ENCODE measurements around the gene SEC14L2.

SEC14L2 gene

GRCh38 chr22:30396871-30397655, at the start of gene SEC14L2:
SEC14L2 (plus strand) TSS chr22:30397018; CDS start chr22:30397117, 99 bp downstream.
- peak; percentile 70 to 79 for DNase-seq

GRCh38 chr22:30347255-30347892, 49.4 kb upstream of the SEC14L2 start:
- no peak for DNase-seq

GRCh38 chr22:30348404-30348803, 48.4 kb upstream of the SEC14L2 start:
- no peak for DNase-seq

- DNase-seq, result no peak
Measured at GRCh38 chr22:30348809-30349208, 48.0 kb upstream of the SEC14L2 start.

GRCh38 chr22:30351226-30351625, 45.6 kb upstream of the SEC14L2 start:
- no peak for DNase-seq

- DNase-seq, result no peak
Measured at GRCh38 chr22:30354644-30355043, 42.2 kb upstream of the SEC14L2 start.

GRCh38 chr22:30356449-30357235, 40.2 kb upstream of the SEC14L2 start, which contains the start of the genes CCDC157 and SF3A1:
CCDC157 (plus strand) TSS chr22:30357007; CDS start chr22:30366001, 8,994 bp downstream.
SF3A1 (minus strand) TSS chr22:30356894; CDS start chr22:30356792, 102 bp downstream.
- peak; percentile 86 to 91 for DNase-seq

- DNase-seq, result no peak
Measured at GRCh38 chr22:30357236-30357570, 39.6 kb upstream of the SEC14L2 start.

- DNase-seq, result no peak
Measured at GRCh38 chr22:30357650-30358215, 39.1 kb upstream of the SEC14L2 start.

- DNase-seq, result no peak
Measured at GRCh38 chr22:30358541-30358940, 38.3 kb upstream of the SEC14L2 start.

GRCh38 chr22:30361916-30362650, 34.7 kb upstream of the SEC14L2 start:
- no peak for DNase-seq

- no peak for DNase-seq
Measured at GRCh38 chr22:30362651-30363281, 34.1 kb upstream of the SEC14L2 start.

GRCh38 chr22:30365891-30366290, 30.9 kb upstream of the SEC14L2 start:
- DNase-seq, result no peak

GRCh38 chr22:30368420-30368819, 28.4 kb upstream of the SEC14L2 start:
- no peak for DNase-seq

GRCh38 chr22:30370641-30371230, 26.1 kb upstream of the SEC14L2 start:
- no peak for DNase-seq

GRCh38 chr22:30371321-30371720, 25.5 kb upstream of the SEC14L2 start:
- no peak for DNase-seq

- DNase-seq, result no peak
Measured at GRCh38 chr22:30371981-30372380, 24.8 kb upstream of the SEC14L2 start.

- DNase-seq, result no peak
Measured at GRCh38 chr22:30372915-30373314, 23.9 kb upstream of the SEC14L2 start.

GRCh38 chr22:30373331-30374325, 23.2 kb upstream of the SEC14L2 start:
- no peak for DNase-seq

GRCh38 chr22:30375312-30375849, 21.4 kb upstream of the SEC14L2 start:
- DNase-seq, result no peak

Measured in stimulated activated CD4-positive, alpha-beta T cell treated with anti-CD3 and anti-CD28 coated beads, Interleukin-2, amount 100 ng/mL, for 24 hours (primary cell).